GM12875 (cell line): ENCODE data around the gene GSTO2.

Source experiments
- H3K4me3 ChIP-seq: one replicate; pipeline ENCODE4 v1.5.1; 2011; ENCODE audit warnings: low read depth, low read length, control low read depth
- TF ChIP-seq, protein P1 (sequence below): IDR thresholded peaks from 2 replicates; pipeline ENCODE4 v1.5.1; 2011; ENCODE audit warnings: low read depth, mild to moderate bottlenecking, control low read depth, inconsistent platforms, low read length, moderate library complexity, borderline replicate concordance; ENCODE audit not compliant: insufficient read depth

The GSTO2 gene

GRCh38 chr10:104268713-104269645 is at the start of gene GSTO2:
GSTO2 (plus strand) TSS chr10:104269184; CDS start chr10:104274916, 5,732 bp downstream.
- peak within 1 kb of the TSS; percentile 96 for H3K4me3 ChIP-seq

GRCh38 chr10:104220522-104220921 is 48.5 kb upstream of the GSTO2 start:
- TF ChIP-seq, protein P1, sequence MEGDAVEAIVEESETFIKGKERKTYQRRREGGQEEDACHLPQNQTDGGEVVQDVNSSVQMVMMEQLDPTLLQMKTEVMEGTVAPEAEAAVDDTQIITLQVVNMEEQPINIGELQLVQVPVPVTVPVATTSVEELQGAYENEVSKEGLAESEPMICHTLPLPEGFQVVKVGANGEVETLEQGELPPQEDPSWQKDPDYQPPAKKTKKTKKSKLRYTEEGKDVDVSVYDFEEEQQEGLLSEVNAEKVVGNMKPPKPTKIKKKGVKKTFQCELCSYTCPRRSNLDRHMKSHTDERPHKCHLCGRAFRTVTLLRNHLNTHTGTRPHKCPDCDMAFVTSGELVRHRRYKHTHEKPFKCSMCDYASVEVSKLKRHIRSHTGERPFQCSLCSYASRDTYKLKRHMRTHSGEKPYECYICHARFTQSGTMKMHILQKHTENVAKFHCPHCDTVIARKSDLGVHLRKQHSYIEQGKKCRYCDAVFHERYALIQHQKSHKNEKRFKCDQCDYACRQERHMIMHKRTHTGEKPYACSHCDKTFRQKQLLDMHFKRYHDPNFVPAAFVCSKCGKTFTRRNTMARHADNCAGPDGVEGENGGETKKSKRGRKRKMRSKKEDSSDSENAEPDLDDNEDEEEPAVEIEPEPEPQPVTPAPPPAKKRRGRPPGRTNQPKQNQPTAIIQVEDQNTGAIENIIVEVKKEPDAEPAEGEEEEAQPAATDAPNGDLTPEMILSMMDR: no peak
- no peak overlapping the region for H3K4me3 ChIP-seq

More at GRCh38 chr10:104268713-104269645, at the start of gene GSTO2:
- TF ChIP-seq, protein P1: no peak

- no peak overlapping the region for H3K4me3 ChIP-seq
- TF ChIP-seq, protein P1: no peak
These were observed 45.7 kb upstream of the GSTO2 start for GRCh38 chr10:104223304-104223703.

GRCh38 chr10:104230490-104230889 is 38.5 kb upstream of the GSTO2 start:
- TF ChIP-seq, protein P1: no peak
- no peak overlapping the region for H3K4me3 ChIP-seq

GRCh38 chr10:104231784-104232612 is 37.0 kb upstream of the GSTO2 start, which contains the start of gene CFAP43:
CFAP43 (minus strand) TSS chr10:104232364; CDS start chr10:104232246, 118 bp downstream.
- TF ChIP-seq, protein P1: no peak
- H3K4me3 ChIP-seq: peak within 1 kb of the TSS; percentile 89

DNA sequence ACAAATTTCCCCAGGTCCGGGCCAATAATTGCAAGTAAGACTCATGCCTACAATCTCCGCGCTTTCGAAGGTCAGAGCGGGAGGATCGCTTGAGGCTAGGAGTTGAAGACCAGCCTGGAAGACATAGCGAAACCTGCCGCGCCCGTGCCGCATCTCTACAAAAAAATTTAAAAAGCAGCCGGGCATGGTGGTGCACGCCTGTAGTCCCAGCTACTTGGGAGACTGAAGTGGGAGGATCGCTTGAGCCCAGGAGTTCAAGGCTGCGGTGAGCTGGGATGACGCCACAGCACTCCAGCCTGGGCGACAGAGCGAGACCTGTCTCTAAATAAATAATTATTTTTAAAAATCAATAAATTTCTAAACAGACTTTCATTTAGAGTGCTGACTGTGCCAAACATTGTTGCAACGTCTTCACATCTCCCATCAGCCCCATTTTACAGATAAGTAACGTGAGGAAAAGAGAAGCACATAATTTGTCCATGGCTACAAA is 36.3 kb upstream of the GSTO2 start:
- H3K4me3 ChIP-seq: peak overlapping the region; percentile 89
- TF ChIP-seq, protein P1: no peak
